ENCODE measurements around the gene GLDC.
A peak's percentile ranks its signal among the peaks of the same experiment; 100 is the strongest.

GLDC gene

DNA sequence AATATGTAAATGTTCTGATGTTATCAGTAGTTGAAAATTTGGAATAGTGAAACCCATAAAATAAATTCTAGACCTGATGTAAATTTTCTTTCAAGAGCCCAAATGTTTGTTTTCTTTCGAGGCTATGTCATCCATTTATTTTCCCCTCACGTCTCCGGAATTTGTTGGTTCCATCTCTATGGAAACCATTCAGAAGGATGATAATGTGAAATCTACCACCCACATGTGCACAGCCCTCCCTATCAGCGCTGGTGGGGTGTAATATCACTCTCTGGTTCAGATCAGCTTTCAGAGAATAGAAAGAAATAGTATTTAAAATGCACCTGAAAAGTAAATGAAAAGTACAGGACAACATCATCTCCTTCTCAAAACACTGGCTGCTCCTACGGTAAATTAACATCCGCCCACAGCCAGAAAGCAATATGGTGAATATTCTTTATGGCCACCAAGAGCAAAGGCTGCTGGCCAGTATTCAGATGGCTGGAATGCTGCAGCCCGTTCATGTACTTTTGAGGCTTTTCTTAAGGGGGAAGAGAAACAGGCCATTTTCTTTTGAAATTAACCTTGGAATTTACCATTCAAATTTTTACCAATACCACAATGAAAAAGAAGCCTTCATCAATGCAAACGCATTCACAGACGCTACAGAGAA, 28.5 kb downstream of the GLDC start:
- no peak for DNase-seq

DNA sequence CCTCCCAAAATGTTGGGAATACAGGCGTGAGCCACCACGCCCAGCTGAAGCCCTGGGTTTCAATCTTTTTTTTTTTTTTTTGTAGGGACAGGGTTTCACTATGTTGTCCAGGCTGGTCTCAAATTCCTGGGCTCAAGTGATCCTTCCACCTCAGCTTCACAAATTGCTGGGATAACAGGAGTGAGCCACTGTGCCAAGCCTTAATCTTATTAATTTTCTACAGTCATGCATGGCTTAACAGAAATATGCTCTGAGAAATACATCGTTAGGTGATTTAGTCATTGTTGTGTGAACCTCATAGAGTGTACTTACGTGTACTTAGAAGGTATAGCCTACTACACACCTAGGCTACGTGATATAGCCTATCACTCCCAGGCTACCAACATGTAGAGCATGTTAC, 31.0 kb downstream of the GLDC start:
- DNase-seq = no peak

- DNase-seq = no peak
Observed at GRCh38 chr9:6611865-6612264, 33.7 kb downstream of the GLDC start.

- no peak for DNase-seq
Observed at GRCh38 chr9:6610073-6610472, 35.5 kb downstream of the GLDC start.

DNA sequence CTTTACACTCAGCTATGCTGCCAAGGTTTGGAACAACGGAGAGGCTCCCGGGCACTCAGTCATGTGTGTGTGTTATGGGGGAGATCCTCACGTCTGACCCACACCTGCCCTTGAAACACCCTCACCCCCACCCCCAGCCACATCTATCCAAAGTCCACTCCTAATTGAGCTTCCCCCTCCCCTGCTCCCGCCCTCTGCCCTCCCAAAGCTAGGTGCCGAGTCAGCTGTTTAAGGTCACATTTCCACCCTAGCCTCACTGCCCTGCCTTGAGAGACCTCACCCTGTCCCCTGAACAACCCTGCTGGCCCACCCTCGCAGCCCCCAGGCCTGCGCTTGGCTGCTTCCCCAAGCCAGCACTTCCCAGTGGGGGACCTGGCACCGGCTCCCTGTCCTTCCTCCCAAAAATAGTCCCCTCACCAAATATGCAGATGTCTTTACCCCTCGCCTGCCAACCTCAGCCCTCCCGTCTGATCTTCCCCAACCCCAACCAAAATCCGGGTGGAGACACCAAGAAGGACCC, 36.0 kb downstream of the GLDC start:
- DNase-seq = no peak

DNA sequence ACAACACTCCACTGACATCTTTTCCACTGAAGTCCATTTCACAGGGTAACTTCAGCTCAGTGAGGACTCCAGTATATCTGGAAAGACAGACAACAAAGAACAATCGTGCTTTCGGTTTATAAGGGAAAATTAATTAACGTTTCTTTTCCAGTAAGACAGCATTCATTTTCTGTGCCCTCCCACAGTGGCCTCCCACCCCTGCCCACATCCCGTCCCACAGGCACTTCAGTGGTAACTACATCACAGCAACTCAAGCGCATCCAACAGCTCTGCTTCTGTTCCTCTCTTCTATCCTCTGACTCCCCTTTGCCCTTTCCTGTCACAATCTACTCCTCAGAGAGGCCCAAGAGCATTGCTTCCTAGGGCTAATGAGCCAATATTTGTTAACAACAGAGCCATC, 40.3 kb downstream of the GLDC start:
- peak; percentile 26 for DNase-seq

- no peak for DNase-seq
Observed at GRCh38 chr9:6600426-6600825, 45.1 kb downstream of the GLDC start.

- no peak for DNase-seq
Observed at GRCh38 chr9:6600006-6600405, 45.5 kb downstream of the GLDC start.

GRCh38 chr9:6598249-6598725, 47.2 kb downstream of the GLDC start:
- peak; percentile 90 for DNase-seq

DNA sequence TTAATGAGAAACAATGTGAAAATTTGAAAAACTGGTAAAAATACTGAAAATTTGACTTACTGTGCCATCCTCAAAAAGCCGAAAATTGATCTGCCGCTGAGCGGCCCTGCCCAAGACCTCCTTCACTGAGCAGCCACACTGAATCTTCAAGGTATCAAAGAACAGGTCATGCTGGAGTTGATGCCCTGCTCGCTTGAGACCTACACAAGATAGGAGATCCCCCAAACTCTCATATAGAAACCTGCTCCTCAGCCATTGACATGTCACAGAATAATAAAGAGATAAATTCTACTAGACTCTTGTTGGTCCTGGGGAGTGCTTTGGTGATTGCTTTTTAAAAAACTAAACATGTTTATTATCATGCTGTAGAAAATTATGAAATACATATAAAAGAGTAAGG, 52.7 kb downstream of the GLDC start:
- no peak for DNase-seq

DNA sequence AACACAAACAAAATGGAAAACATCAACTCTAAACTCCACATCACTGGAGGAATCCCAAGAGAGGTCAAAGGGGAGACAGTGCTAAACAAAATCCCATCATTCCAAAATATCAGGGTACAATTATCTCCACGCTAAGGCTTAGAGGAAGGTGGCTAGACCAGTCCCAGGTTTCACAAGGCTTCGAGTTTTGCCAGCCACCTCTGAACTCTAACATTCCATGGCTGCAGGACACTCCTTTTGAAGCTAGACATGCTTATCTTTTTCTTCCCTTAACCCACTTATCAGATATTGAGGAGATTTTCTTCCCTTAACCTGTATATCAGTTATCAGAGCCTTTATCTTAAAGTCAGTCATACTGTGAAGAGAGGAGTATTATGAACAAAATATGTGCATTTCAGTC, 53.3 kb downstream of the GLDC start:
- no peak for DNase-seq

DNA sequence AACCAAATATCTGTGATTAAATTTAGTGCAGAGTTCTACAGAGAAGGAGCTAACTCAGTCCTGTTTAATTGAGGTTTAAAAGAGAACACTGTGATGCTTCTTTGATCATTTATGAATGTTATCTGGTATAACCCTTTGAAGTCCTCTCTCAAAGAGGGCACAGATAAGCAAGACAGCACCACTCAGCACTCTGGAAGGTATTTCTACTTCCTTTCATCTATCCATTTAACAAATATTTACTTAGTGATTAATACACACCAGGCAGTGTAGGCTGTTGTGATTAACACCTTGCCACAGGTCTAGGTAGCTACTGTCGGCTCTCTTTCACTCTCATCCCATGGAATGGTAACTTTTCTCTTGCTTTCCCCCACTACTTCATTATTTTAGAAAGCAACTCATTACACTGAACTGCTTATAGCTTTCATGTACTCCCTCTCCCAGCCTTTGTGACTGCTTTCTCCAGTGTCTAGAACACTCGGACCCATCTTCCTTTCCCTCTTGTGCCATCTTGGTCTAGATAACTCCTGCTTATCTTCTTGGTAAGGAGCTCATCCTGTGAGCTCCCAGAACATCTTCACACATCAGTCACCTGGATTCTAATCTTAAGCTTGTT, 54.7 kb downstream of the GLDC start:
- no peak for DNase-seq

DNA sequence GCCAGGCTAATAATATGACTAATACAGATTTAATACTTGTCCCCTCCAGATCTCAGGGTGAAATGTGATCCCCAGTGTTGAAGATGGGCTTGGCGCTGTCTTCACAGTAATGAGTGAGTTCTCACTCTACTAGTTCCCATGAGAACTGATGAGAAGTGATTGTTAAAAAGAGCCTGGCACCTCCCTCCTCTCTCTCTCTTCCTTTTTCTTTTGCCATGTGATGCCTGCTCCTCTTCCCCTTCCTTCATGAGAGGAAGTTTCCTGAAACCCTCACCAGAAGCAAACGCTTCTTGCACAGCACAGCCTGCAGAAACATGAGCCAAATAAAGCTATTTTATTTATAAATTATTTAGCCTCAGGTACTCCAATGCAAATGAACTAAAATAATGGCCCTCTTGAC, 55.2 kb downstream of the GLDC start:
- no peak for DNase-seq

DNA sequence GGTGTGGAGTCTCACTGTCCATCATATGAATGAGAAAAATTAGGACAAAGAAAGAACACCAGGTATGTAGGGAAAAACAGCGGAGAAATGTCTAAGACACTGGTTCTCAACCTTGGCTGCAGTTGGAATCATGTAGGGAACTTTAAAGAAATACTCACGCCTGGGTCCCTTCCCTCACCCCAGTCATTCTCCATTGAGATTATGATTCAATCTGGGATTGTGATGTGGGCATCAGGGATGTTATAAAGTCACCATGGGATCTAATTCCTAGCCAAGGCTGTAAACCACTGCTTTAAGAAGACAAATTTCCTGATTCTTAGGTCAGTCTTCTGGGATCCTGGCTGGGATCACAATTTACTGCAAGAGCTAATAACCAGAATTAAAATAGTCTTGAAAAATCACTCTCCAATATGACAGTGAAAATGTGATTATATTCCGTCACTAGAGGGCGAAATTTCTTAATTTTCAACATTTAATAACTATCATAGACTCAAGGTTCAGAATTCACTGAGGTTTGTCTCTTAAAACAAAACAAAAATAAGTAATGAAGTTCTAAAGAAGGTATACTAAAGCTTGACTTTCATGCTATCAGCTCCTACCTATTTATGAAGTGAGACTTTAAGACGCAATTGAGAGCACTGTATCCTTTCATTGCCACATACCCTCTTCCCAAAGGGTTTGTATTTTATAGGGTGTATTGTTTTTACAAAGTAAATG, 60.5 kb downstream of the GLDC start:
- peak; percentile 37 for DNase-seq

GRCh38 chr9:6581253-6581652, 64.3 kb downstream of the GLDC start:
- DNase-seq = no peak

- DNase-seq = no peak
Observed at GRCh38 chr9:6579613-6580012, 65.9 kb downstream of the GLDC start.

- no peak for DNase-seq
Observed at GRCh38 chr9:6576987-6577386, 68.5 kb downstream of the GLDC start.

DNA sequence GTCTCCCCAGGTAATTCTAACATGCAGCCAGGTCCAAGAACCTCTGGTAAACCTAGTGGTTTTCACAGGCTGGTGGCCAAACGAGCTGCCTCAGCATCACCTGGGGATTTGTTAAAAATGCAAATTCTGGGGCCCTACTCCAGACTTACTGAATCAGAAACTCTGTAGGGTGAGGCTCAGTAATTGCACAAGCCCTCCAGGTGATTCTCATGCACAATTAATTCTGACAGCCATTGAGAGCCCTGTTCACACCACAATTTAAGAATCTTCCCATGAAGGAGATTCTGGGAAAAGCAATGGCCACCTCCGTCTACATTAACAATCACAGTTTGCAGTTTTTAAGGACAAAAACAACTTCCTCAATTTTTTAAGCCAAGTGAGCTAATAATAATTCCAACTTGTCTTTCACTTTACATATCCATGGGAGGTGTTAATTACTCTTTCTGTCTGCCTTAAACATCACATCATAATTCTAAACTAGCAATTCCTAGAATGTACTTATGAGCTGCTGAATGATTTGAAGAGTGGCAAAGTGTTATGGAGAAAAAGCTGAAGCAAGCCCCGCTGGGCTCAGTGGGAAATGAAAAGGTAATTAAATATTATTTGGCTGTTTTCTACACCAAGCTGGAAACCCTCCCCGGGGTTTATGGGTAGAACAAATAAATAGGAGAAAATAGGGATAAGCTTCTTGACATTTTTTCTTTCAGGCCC, 70.0 kb downstream of the GLDC start:
- no peak for DNase-seq

DNA sequence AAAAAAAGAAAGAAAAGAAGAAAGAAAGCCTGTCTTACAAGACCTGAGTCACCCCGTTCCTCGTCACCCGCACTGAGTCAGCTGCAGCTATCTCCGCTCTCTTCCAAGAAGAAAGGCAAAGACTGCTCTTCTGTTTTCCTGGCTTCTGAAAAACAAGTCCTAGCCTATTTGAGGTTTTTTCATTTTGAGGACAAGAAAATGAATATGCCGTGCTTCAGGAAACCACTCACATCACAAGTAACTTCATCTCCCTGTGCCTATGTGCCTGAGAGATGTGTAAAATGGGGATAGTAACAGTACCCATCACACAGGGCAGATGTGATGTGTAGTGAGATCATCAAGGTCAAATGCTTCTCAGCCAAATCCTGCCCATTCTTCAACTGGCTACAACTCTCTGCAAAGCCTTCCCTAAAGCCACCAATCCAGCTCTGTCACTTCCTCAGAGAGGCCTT, 78.4 kb downstream of the GLDC start:
- DNase-seq = peak; percentile 78

DNA sequence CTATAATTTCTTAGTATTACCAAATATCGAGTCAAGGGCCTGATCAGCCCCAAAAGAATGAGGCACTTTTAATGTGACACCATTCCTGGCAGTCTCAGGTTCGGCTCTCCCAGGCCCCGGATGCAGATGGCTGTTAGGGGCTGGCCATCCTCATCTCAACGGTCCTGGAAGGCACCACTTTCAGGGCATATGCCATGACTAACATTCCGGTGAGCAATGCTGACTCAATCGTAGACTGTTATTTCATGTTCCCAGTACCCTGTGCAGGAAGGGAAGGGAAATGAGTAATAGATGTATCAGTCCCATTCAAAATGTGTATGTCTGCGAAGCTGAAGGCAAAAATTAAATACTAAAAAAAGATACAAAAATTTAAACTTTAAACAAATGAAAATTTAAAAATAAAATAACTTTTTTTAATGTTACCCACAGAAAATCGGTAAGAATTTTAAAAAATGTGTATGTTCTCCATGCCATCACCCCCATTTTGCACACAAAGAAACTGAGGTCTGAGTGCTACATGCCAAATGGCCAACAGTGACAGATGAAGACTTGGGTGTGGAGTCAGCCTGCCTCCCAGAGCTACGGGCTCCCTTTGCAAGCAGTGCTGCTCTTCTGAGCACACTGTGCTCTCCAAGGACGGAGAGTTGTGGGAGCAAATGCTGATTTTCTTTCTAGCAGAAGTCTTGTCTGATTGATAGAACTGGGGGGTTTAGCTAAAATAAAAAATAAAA, 79.0 kb downstream of the GLDC start:
- peak; percentile 92 for DNase-seq

GRCh38 chr9:6565312-6565711, 80.2 kb downstream of the GLDC start:
- DNase-seq = no peak

DNA sequence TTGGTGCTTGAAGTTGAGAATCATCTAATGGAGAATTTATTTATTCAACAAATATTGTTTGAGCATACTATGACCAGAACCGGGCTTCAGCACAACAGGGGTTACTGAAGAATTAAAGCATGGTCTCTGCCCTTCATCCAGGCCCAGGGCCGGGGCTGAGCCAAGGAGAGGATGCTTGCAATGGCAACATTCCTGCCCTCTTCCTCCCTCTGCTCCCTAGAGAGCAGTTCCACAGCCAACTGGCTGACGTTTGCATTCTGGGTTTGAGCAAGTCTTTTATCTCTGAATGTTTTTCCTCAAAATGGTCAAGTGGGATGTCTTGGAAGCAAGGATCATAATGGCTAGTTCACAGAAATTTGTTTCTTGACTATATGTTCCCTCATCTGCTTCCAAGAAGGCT, 80.7 kb downstream of the GLDC start:
- no peak for DNase-seq

GRCh38 chr9:6564360-6564759, 81.2 kb downstream of the GLDC start:
- DNase-seq = no peak

Data from activated CD4-positive, alpha-beta T cell treated with anti-CD3 and anti-CD28 coated beads, Interleukin-10, Interleukin-2, amounts not matched to agents 100 ng/mL and 50 ng/mL, durations not matched to agents 16 hours and 8 hours (primary cell).